Esophagus muscularis mucosa (tissue), 4 donors: Measurements from ENCODE around the gene AVEN. TPM values are rescaled to one million over a fixed set of nuclear protein-coding genes. Genes with fewer than 3 reads are reported as not detected.

Experiments used
- DNase-seq: peaks from one replicate; pipeline ENCODE4 v3.0.0-alpha.2; 2017; ENCODE audit errors: extremely low spot score
- H3K27ac ChIP-seq, 4 donors: fragments of 200-600 bp; sonication (generic); replicated peaks in 1 of 4; 1 replicate in 3 of 4; 2 replicates in 1 of 4; pipeline ENCODE4 v1.5.1; 2016 to 2019; ENCODE audit warnings: mild to moderate bottlenecking in 1 of 4
- H3K27me3 ChIP-seq, 4 donors: fragments of 200-600 bp; sonication (generic); one replicate each; pipeline versions ENCODE4 v1.5.1 to v1.6.0; 2016 to 2019
- H3K36me3 ChIP-seq, 4 donors: fragments of 200-600 bp; sonication (generic); one replicate each; pipeline ENCODE4 v1.5.1; 2016 to 2019
- H3K4me1 ChIP-seq, 4 donors: fragments of 200-600 bp; sonication (generic); one replicate each; pipeline ENCODE4 v1.5.1; 2016 to 2019
- H3K4me3 ChIP-seq, 4 donors: fragments of 200-600 bp; sonication (generic); 1 replicate in 2 of 4; 2 replicates in 2 of 4; pipeline ENCODE4 v1.5.1; 2016 to 2019; ENCODE audit warnings: mild to moderate bottlenecking in 4 of 4, moderate library complexity in 1 of 4
- H3K9me3 ChIP-seq, 4 donors: fragments of 200-600 bp; sonication (generic); 1 replicate in 3 of 4; 2 replicates in 1 of 4; pipeline ENCODE4 v1.5.1; 2016 to 2019
- CTCF ChIP-seq, 3 experiments: fragments of 200-600 bp in 2 of 3; fragments of 450-650 bp in 1 of 3; sonication (generic) in 2 of 3; IDR thresholded peaks; one replicate each; pipeline ENCODE4 v1.5.1; 2017 to 2019; ENCODE audit warnings: antibody characterized with exemption in 3 of 3, mild to moderate bottlenecking in 2 of 3, moderate library complexity in 1 of 3
- EP300 ChIP-seq: sonication (generic); formaldehyde crosslinking; IDR thresholded peaks from one replicate; pipeline ENCODE4 v1.6.1; 2017; ENCODE audit warnings: antibody characterized with exemption
- POLR2A ChIP-seq: fragments of 450-650 bp; IDR thresholded peaks from one replicate; pipeline ENCODE4 v1.6.1; 2017; ENCODE audit warnings: antibody characterized with exemption, moderate library complexity, mild to moderate bottlenecking, low read depth
- POLR2AphosphoS5 ChIP-seq, 2 donors: sonication (generic); formaldehyde crosslinking; IDR thresholded peaks; one replicate each; pipeline ENCODE4 v1.6.1; 2017; ENCODE audit warnings: antibody characterized with exemption in 2 of 2
- WGBS: methylation state at CpG from one replicate; pipeline ENCODE4 v1.1.5; 2018; 5-methylcytosine and 5-hydroxymethylcytosine counted together
- intact Hi-C: fragments of 100-400 bp; cut with DNase I; formaldehyde crosslinking; loops from one replicate; pipeline ENCODE4 v1.15.1; 2023
- total RNA-seq, 4 donors: library from RNA; depleted of rRNA; stranded (reverse); fragments of >200 nt; gene quantifications; one replicate each; pipeline versions ENCODE4 v1.1.0 to v1.2.1, GENCODE V29; 2016

The AVEN gene
- total RNA-seq, 4 donors from 2014 or later: 18.2 to 30.9 (median 27.6) TPM

GRCh38 chr15:33871980-33872379, 167.0 kb downstream of the AVEN start:
- 92% methylated on average over 2 of the region's 2 CpGs for WGBS
- intact Hi-C loops: no loop called here
- TF ChIP-seq POLR2A: no peak
- TF ChIP-seq POLR2AphosphoS5 (IDR thresholded peaks at IDR 0.05): no peak
- no peak for TF ChIP-seq CTCF (IDR thresholded peaks at IDR 0.05)
- TF ChIP-seq EP300: no peak
- H3K27ac ChIP-seq: no peak overlapping the region
- H3K36me3 ChIP-seq: peaks cover 0 to 8% (median 3%) of the 10 kb centered on the region in 4 donors
- H3K4me1 ChIP-seq: peaks cover 0 to 3% (median 0%) of the 10 kb centered on the region in 4 donors
- no peaks in the 10 kb centered on the region for H3K9me3 ChIP-seq
- DNase-seq: no peak
- no peak overlapping the region for H3K4me3 ChIP-seq
- H3K27me3 ChIP-seq: no peaks in the 10 kb centered on the region

- DNase-seq: no peak
- Histone ChIP-seq H3K4me3 (no peak overlapping the region), H3K4me1 (peaks cover 0 to 16% (median 0%) of the 10 kb centered on the region in 4 donors), H3K9me3 (no peaks in the 10 kb centered on the region), H3K27ac (no peak overlapping the region), H3K27me3 (no peaks in the 10 kb centered on the region), H3K36me3 (peaks cover 0 to 32% (median 9%) of the 10 kb centered on the region in 4 donors)
- intact Hi-C loops: no loop called here
- TF ChIP-seq POLR2AphosphoS5 (IDR thresholded peaks at IDR 0.05): no peak
- no peak for TF ChIP-seq POLR2A
- no peak for TF ChIP-seq CTCF (IDR thresholded peaks at IDR 0.05)
- no peak for TF ChIP-seq EP300
- WGBS: 86% methylated on average over 3 of the region's 3 CpGs
Observed at GRCh38 chr15:33866101-33866737, 172.8 kb downstream of the AVEN start.

- H3K27me3 ChIP-seq: no peaks in the 10 kb centered on the region
- 73% methylated on average over 6 of the region's 6 CpGs for WGBS
- H3K27ac ChIP-seq: peak overlapping the region in 1 of 4 donors; percentile 22
- no peak overlapping the region for H3K4me3 ChIP-seq
- intact Hi-C loops: no loop called here
- H3K36me3 ChIP-seq: peaks cover 0 to 32% (median 12%) of the 10 kb centered on the region in 4 donors
- H3K4me1 ChIP-seq: peaks cover 0 to 16% (median 0%) of the 10 kb centered on the region in 4 donors
- no peak for TF ChIP-seq CTCF (IDR thresholded peaks at IDR 0.05)
- H3K9me3 ChIP-seq: no peaks in the 10 kb centered on the region
- no peak for DNase-seq
Observed at GRCh38 chr15:33865416-33865815, 173.6 kb downstream of the AVEN start.

- intact Hi-C loops: no loop called here
- Histone ChIP-seq H3K4me1 (peaks cover 0 to 16% (median 0%) of the 10 kb centered on the region in 4 donors), H3K9me3 (no peaks in the 10 kb centered on the region), H3K4me3 (no peak overlapping the region), H3K27ac (peak overlapping the region in 2 of 4 donors; percentile 3 to 22), H3K27me3 (no peaks in the 10 kb centered on the region), H3K36me3 (peaks cover under 1 to 36% (median 17%) of the 10 kb centered on the region in 4 donors)
- WGBS: 75% methylated on average over 5 of the region's 5 CpGs
- TF ChIP-seq CTCF (IDR thresholded peaks at IDR 0.05) (no peak), EP300 (no peak), POLR2AphosphoS5 (IDR thresholded peaks at IDR 0.05) (no peak)
- DNase-seq: no peak
Observed at GRCh38 chr15:33864360-33865075, 174.5 kb downstream of the AVEN start.
